SIG-M5 (cell line): ENCODE data around the gene CHD9NB.
"Not testable (repeated sequence)": the region's sequence is repeated elsewhere in the genome, so short reads cannot be mapped to it uniquely, and the experiment has no call there.

Source experiments
- DNase-seq: peaks from one replicate; lab custom pipeline; 2025; lab: John Stamatoyannopoulos, UW

CHD9NB gene

GRCh38 chr16:53083119-53083518 lies 30.4 kb upstream of the CHD9NB start:
- no peak for DNase-seq

GRCh38 chr16:53082509-53082908 lies 29.8 kb upstream of the CHD9NB start:
- no peak for DNase-seq

GRCh38 chr16:53081686-53082407 lies 29.1 kb upstream of the CHD9NB start:
- no peak for DNase-seq

- no peak for DNase-seq
Observed at GRCh38 chr16:53081032-53081424, 28.3 kb upstream of the CHD9NB start.

- DNase-seq: no peak
Observed at GRCh38 chr16:53080345-53081031, 27.8 kb upstream of the CHD9NB start.

GRCh38 chr16:53078765-53079485 lies 26.2 kb upstream of the CHD9NB start:
- no peak for DNase-seq

- DNase-seq: no peak
Observed at GRCh38 chr16:53078247-53078646, 25.6 kb upstream of the CHD9NB start.

GRCh38 chr16:53075461-53075860 lies 22.8 kb upstream of the CHD9NB start:
- DNase-seq: not testable (repeated sequence)

- not testable (repeated sequence) for DNase-seq
Observed at GRCh38 chr16:53074296-53074695, 21.6 kb upstream of the CHD9NB start.

GRCh38 chr16:53073022-53073421 lies 20.3 kb upstream of the CHD9NB start:
- DNase-seq: no peak

- DNase-seq: no peak
Observed at GRCh38 chr16:53071748-53072301, 19.1 kb upstream of the CHD9NB start.

GRCh38 chr16:53069772-53070171 lies 17.1 kb upstream of the CHD9NB start:
- no peak for DNase-seq

- no peak for DNase-seq
Observed at GRCh38 chr16:53068423-53068833, 15.7 kb upstream of the CHD9NB start.

- no peak for DNase-seq
Observed at GRCh38 chr16:53067675-53068074, 15.0 kb upstream of the CHD9NB start.

GRCh38 chr16:53065461-53066061 lies 12.9 kb upstream of the CHD9NB start:
- DNase-seq: no peak

GRCh38 chr16:53064081-53064578 lies 11.4 kb upstream of the CHD9NB start:
- no peak for DNase-seq

- no peak for DNase-seq
Observed at GRCh38 chr16:53061701-53062159, 9.0 kb upstream of the CHD9NB start.

GRCh38 chr16:53061256-53061655 lies 8.6 kb upstream of the CHD9NB start:
- no peak for DNase-seq

- no peak for DNase-seq
Observed at GRCh38 chr16:53059672-53060071, 7.0 kb upstream of the CHD9NB start.

GRCh38 chr16:53058882-53059281 lies 6.2 kb upstream of the CHD9NB start:
- DNase-seq: no peak

- DNase-seq: no peak
Observed at GRCh38 chr16:53058441-53058840, 5.7 kb upstream of the CHD9NB start.

- DNase-seq: no peak
Observed at GRCh38 chr16:53057658-53058057, 5.0 kb upstream of the CHD9NB start.
